H9 (cell line): Measurements from ENCODE around the gene STK10. TPM values are rescaled to one million over a fixed set of nuclear protein-coding genes. Genes with fewer than 3 reads are reported as not detected.
A peak's percentile ranks its signal among the peaks of the same experiment; 100 is the strongest.

ENCODE experiments used
- DNase-seq: peaks from one replicate; pipeline ENCODE4 v3.0.0-alpha.2; 2017
- H2AFZ ChIP-seq: one replicate; pipeline ENCODE4 v1.6.1; 2013; ENCODE audit warnings: mild to moderate bottlenecking, low read length, control low read depth, moderate library complexity
- H2AK5ac ChIP-seq: 2 replicates; pipeline ENCODE4 v1.6.1; 2013; ENCODE audit warnings: low read length, control low read depth, mixed read lengths; ENCODE audit not compliant: insufficient read length
- H2BK120ac ChIP-seq: one replicate; pipeline ENCODE4 v1.6.1; 2013; ENCODE audit warnings: low read depth, mild to moderate bottlenecking, low read length, control low read depth, inconsistent platforms; ENCODE audit not compliant: poor library complexity, severe bottlenecking
- H2BK12ac ChIP-seq: 2 replicates; pipeline ENCODE4 v1.6.1; 2013; ENCODE audit warnings: low read length, control low read depth, mixed read lengths, low read depth; ENCODE audit not compliant: insufficient read length
- H2BK15ac ChIP-seq: 2 replicates; pipeline ENCODE4 v1.6.1; 2013; ENCODE audit warnings: low read depth, low read length, control low read depth
- H2BK20ac ChIP-seq: one replicate; pipeline ENCODE4 v1.6.1; 2013; ENCODE audit warnings: low read depth, mild to moderate bottlenecking, low read length, control low read depth, inconsistent platforms; ENCODE audit not compliant: poor library complexity, severe bottlenecking
- H2BK5ac ChIP-seq: 2 replicates; pipeline ENCODE4 v1.6.1; 2013; ENCODE audit warnings: low read length, control low read depth, mixed read lengths; ENCODE audit not compliant: insufficient read length
- H3K14ac ChIP-seq: 2 replicates; pipeline ENCODE4 v1.6.1; 2013; ENCODE audit warnings: low read length, control low read depth; ENCODE audit not compliant: insufficient read depth
- H3K18ac ChIP-seq: 2 replicates; pipeline ENCODE4 v1.6.1; 2013; ENCODE audit warnings: low read depth, mild to moderate bottlenecking, mixed read lengths, low read length, control low read depth; ENCODE audit not compliant: insufficient read length
- H3K23ac ChIP-seq: 2 replicates; pipeline ENCODE4 v1.6.1; 2013; ENCODE audit warnings: low read length, control low read depth, mixed read lengths, low read depth; ENCODE audit not compliant: insufficient read length
- H3K23me2 ChIP-seq: 2 replicates; pipeline ENCODE4 v1.6.1; 2013; ENCODE audit warnings: low read depth, mild to moderate bottlenecking, mixed read lengths, low read length, control low read depth; ENCODE audit not compliant: insufficient read length, poor library complexity, severe bottlenecking
- H3K27ac ChIP-seq: 2 replicates; pipeline ENCODE4 v1.5.1; 2013; ENCODE audit warnings: low read length, control low read depth, mixed read lengths, low read depth; ENCODE audit not compliant: insufficient read length
- H3K27me3 ChIP-seq: 2 replicates; pipeline ENCODE4 v1.6.1; 2013; ENCODE audit warnings: low read length, control low read depth, inconsistent platforms; ENCODE audit not compliant: insufficient read depth
- H3K4ac ChIP-seq: 2 replicates; pipeline ENCODE4 v1.6.1; 2013; ENCODE audit warnings: low read depth, mild to moderate bottlenecking, control low read depth, inconsistent platforms, low read length, moderate library complexity
- H3K4me1 ChIP-seq: 2 replicates; pipeline ENCODE4 v1.6.1; 2013; ENCODE audit warnings: low read length, control low read depth, inconsistent platforms; ENCODE audit not compliant: insufficient read depth
- H3K4me2 ChIP-seq: 2 replicates; pipeline ENCODE4 v1.6.1; 2013; ENCODE audit warnings: low read length, control low read depth, mixed read lengths; ENCODE audit not compliant: insufficient read length, insufficient read depth
- H3K56ac ChIP-seq: 2 replicates; pipeline ENCODE4 v1.6.1; 2013; ENCODE audit warnings: low read depth, mild to moderate bottlenecking, mixed read lengths, low read length, control low read depth; ENCODE audit not compliant: insufficient read length
- H3K79me1 ChIP-seq: 2 replicates; pipeline ENCODE4 v1.6.1; 2013; ENCODE audit warnings: low read depth, mild to moderate bottlenecking, moderate library complexity, low read length, control low read depth, inconsistent platforms; ENCODE audit not compliant: insufficient read depth, poor library complexity, severe bottlenecking
- H3K79me2 ChIP-seq: 2 replicates; pipeline ENCODE4 v1.6.1; 2013; ENCODE audit warnings: low read length, control low read depth, inconsistent platforms; ENCODE audit not compliant: insufficient read depth
- H3K9ac ChIP-seq: 2 replicates; pipeline ENCODE4 v1.6.1; 2013; ENCODE audit warnings: low read length, control low read depth, mixed read lengths; ENCODE audit not compliant: insufficient read length; ENCODE audit errors: extremely low read depth
- H3K9me3 ChIP-seq: one replicate; pipeline ENCODE4 v1.6.1; 2013; ENCODE audit warnings: low read depth, low read length, inconsistent platforms; ENCODE audit not compliant: control insufficient read depth
- H3T11ph ChIP-seq: one replicate; pipeline ENCODE4 v1.6.1; 2013; ENCODE audit warnings: mild to moderate bottlenecking, low read length, control low read depth, inconsistent platforms
- H4K20me1 ChIP-seq: one replicate; pipeline ENCODE4 v1.6.1; 2013; ENCODE audit not compliant: control insufficient read depth, insufficient read length, insufficient read depth
- H4K5ac ChIP-seq: 2 replicates; pipeline ENCODE4 v1.6.1; 2013; ENCODE audit warnings: low read depth, mild to moderate bottlenecking, mixed read lengths, low read length, control low read depth; ENCODE audit not compliant: insufficient read length
- H4K8ac ChIP-seq: replicated peaks from 2 replicates; pipeline ENCODE4 v1.6.1; 2013; ENCODE audit warnings: low read length, control low read depth, mixed read lengths, low read depth; ENCODE audit not compliant: insufficient read length
- H4K91ac ChIP-seq: 2 replicates; pipeline ENCODE4 v1.6.1; 2013; ENCODE audit warnings: low read depth, mild to moderate bottlenecking, moderate library complexity, mixed read lengths, low read length, control low read depth; ENCODE audit not compliant: insufficient read length
- H3K27ac Mint-ChIP-seq, 3 experiments: 2 replicates in 2 of 3; 3 replicates in 1 of 3; pipeline ENCODE4 v1.8.0; 2020 to 2021; ENCODE audit warnings: mixed read lengths in 3 of 3, mild to moderate bottlenecking in 1 of 3, moderate library complexity in 1 of 3
- H3K27me3 Mint-ChIP-seq: 2 replicates; pipeline ENCODE4 v1.8.0; 2021; ENCODE audit warnings: low read depth, mild to moderate bottlenecking, moderate library complexity, mixed read lengths
- H3K36me3 Mint-ChIP-seq, 3 experiments: 2 replicates in 2 of 3; 3 replicates in 1 of 3; pipeline ENCODE4 v1.8.0; 2020 to 2021; ENCODE audit warnings: low read depth in 3 of 3, mixed read lengths in 3 of 3; ENCODE audit not compliant: insufficient read depth in 1 of 3
- H3K4me1 Mint-ChIP-seq, 2 experiments: 2 replicates each; pipeline ENCODE4 v1.8.0; 2020; ENCODE audit warnings: mixed read lengths in 2 of 2
- H3K4me3 Mint-ChIP-seq, 2 experiments: 2 replicates in 1 of 2; 3 replicates in 1 of 2; pipeline ENCODE4 v1.8.0; 2020 to 2021; ENCODE audit warnings: mild to moderate bottlenecking in 2 of 2, mixed read lengths in 2 of 2, moderate library complexity in 1 of 2
- H3K9me3 Mint-ChIP-seq, 2 experiments: 2 replicates in 1 of 2; 3 replicates in 1 of 2; pipeline ENCODE4 v1.8.0; 2020; ENCODE audit warnings: mild to moderate bottlenecking in 2 of 2, mixed read lengths in 2 of 2, moderate library complexity in 1 of 2
- WGBS: extraction: QIAGEN DNeasy Blood & Tissue Kit; methylation state at CpG from one replicate; pipeline ENCODE4 v1.1.7; 2013; ENCODE audit warnings: missing lambda C conversion rate, low lambda C conversion rate, mixed read lengths; ENCODE audit not compliant: insufficient read length; ENCODE audit errors: extremely low coverage; 5-methylcytosine and 5-hydroxymethylcytosine counted together
- long read RNA-seq: library from polyadenylated mRNA; unstranded; transcript quantifications from one replicate; pipeline ENCODE4 v2.0.0, GENCODE V29; 2020
- total RNA-seq: library from RNA; stranded (reverse); gene quantifications from 2 replicates; pipeline ENCODE4 v1.2.1, GENCODE V29; 2021
- TF ChIP-seq, protein P1 (sequence below): fragments of 200-600 bp; sonication (generic); conservative IDR thresholded peaks from 3 replicates; pipeline ENCODE4 v1.8.0; 2021; ENCODE audit warnings: antibody characterized with exemption, mild to moderate bottlenecking

Gene STK10
- 14.6 and 16.3 TPM in 2 replicates for total RNA-seq
- long read RNA-seq, full-length matches to known transcripts = 25 of 44 reads
- long read RNA-seq, partial matches to known transcripts = 7 of 44 reads
- long read RNA-seq, other reads (novel, unspliced or antisense) = 12 of 44 reads

DNA sequence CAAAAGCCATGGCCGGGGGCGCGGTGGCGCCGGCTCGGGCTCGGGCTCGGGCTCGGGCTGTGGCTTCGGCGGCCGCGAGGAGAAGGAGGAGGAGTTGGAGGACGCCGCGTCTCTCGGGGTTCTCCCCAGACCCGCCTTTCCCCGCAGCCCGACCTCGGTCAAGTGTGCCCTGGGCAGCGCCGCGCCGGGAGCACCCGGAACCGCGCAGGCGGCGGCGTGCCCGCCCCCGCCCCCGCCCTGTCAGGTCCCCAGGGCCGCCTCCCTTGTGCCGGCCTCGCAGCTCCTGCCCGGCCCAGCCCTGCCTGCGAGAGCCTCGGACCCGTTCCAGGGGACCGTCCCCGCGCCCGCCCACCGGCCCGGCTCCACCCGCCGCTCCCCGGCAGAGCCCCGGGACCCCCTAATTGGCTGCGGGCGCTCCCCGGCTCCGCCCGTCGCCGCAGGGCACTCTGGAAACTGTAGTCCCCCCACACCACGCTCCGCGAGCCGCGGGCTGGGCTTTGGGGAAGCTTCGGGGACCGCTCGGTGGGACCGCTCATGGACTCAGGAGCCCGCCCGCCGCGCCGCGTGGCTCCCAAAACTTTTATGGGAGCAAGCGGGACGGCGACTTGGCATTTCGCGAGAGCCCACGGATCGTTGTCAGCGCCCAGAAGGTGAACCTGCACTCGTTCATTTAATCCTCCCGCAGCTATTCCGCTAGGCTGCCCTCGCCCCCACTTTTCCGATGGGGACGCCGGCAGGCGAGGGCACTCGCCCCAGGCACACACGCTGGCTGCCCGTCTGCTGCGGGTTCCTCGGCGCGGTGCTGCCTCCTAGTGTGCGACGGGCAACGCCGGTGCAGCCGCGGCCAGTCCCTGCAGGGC, at the start of gene STK10:
STK10 (minus strand) TSS at position 192 of the 860 bp plus-strand sequence; CDS start at position 10, 182 bp downstream.
- Histone ChIP-seq H3K4me2 (peak within 1 kb of the TSS; percentile 83), H4K91ac (no peak within 1 kb of the TSS), H3K4ac (no peak within 1 kb of the TSS), H3K23ac (no peak within 1 kb of the TSS), H2BK20ac (no peak within 1 kb of the TSS), H4K20me1 (no peaks in the 10 kb centered on the region), H3K4me1 (peaks cover 4% of the 10 kb centered on the region; the same call in 1 of the 2 replicates), H2AK5ac (no peak within 1 kb of the TSS), H3T11ph (no peak within 1 kb of the TSS), H4K5ac (no peak within 1 kb of the TSS), H2BK5ac (no peak within 1 kb of the TSS), H2BK15ac (no peak within 1 kb of the TSS), H4K8ac (no peak within 1 kb of the TSS), H2BK120ac (no peak within 1 kb of the TSS), H3K18ac (no peak within 1 kb of the TSS), H2BK12ac (no peak within 1 kb of the TSS), H3K9ac (peak within 1 kb of the TSS; percentile 42), H3K9me3 (no peaks in the 10 kb centered on the region), H2AFZ (peak within 1 kb of the TSS; percentile 19), H3K79me2 (peaks cover 2% of the 10 kb centered on the region; the same call in 1 of the 2 replicates), H3K27me3 (no peaks in the 10 kb centered on the region; the same call in 1 of the 2 replicates), H3K56ac (no peak within 1 kb of the TSS), H3K79me1 (no peaks in the 10 kb centered on the region), H3K27ac (no peak within 1 kb of the TSS), H3K23me2 (peaks cover 18% of the 10 kb centered on the region), H3K14ac (no peak within 1 kb of the TSS)
- H3K27ac Mint-ChIP-seq = peak within 1 kb of the TSS in 1 of 3 experiments; percentile 18; a peak in 1 of 7 replicates
- H3K9me3 Mint-ChIP-seq = no peaks in the 10 kb centered on the region
- H3K27me3 Mint-ChIP-seq = peaks cover 16% of the 10 kb centered on the region
- peaks cover 25 to 28% of the 10 kb centered on the region in 2 experiments for H3K4me1 Mint-ChIP-seq
- DNase-seq = peak; percentile 91
- no CpG with 5 or more reads among the region's 102 CpGs for WGBS
- H3K4me3 Mint-ChIP-seq = peak within 1 kb of the TSS; percentile 89 to 92
- TF ChIP-seq, protein P1, sequence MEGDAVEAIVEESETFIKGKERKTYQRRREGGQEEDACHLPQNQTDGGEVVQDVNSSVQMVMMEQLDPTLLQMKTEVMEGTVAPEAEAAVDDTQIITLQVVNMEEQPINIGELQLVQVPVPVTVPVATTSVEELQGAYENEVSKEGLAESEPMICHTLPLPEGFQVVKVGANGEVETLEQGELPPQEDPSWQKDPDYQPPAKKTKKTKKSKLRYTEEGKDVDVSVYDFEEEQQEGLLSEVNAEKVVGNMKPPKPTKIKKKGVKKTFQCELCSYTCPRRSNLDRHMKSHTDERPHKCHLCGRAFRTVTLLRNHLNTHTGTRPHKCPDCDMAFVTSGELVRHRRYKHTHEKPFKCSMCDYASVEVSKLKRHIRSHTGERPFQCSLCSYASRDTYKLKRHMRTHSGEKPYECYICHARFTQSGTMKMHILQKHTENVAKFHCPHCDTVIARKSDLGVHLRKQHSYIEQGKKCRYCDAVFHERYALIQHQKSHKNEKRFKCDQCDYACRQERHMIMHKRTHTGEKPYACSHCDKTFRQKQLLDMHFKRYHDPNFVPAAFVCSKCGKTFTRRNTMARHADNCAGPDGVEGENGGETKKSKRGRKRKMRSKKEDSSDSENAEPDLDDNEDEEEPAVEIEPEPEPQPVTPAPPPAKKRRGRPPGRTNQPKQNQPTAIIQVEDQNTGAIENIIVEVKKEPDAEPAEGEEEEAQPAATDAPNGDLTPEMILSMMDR = peak; percentile 87
- peaks cover 0 to 3% (median 0%) of the 10 kb centered on the region in 3 experiments; a peak in 2 of 7 replicates for H3K36me3 Mint-ChIP-seq
